Body of pancreas (tissue), 4 donors: ENCODE data around the gene PLA2G12A.

Experiments
- CTCF ChIP-seq, 7 experiments: fragments of 450-650 bp in 4 of 7; fragments of 200-600 bp in 3 of 7; sonication (generic) in 3 of 7; IDR thresholded peaks; one replicate each; pipeline ENCODE4 v1.5.1; 2016 to 2019; ENCODE audit warnings: antibody characterized with exemption in 7 of 7
- POLR2A ChIP-seq, 3 donors: fragments of 450-650 bp; IDR thresholded peaks; one replicate each; pipeline ENCODE4 v1.6.1; 2016; ENCODE audit warnings: antibody characterized with exemption in 3 of 3, mild to moderate bottlenecking in 2 of 3

- TF ChIP-seq CTCF (IDR thresholded peaks at IDR 0.05) (no peak), POLR2A (IDR thresholded peaks at IDR 0.05) (no peak)
Observed at GRCh38 chr4:109750652-109751244, 20.9 kb upstream of the PLA2G12A start.
